Adrenal gland (tissue), 5 donors: Measurements from ENCODE around the gene AK8.

Experiments used
- POLR2A ChIP-seq, 2 donors: fragments of 450-650 bp; IDR thresholded peaks; one replicate each; pipeline ENCODE4 v1.6.1; 2017; ENCODE audit warnings: antibody characterized with exemption in 2 of 2, mild to moderate bottlenecking in 2 of 2, moderate library complexity in 1 of 2
- TF ChIP-seq, protein P1 (sequence below), 6 experiments: fragments of 450-650 bp in 4 of 6; fragments of 200-600 bp in 2 of 6; sonication (generic) in 1 of 6; IDR thresholded peaks; 1 replicate in 5 of 6; 2 replicates in 1 of 6; pipeline versions ENCODE4 v1.5.1 to v1.8.0; 2016 to 2021; ENCODE audit warnings: antibody characterized with exemption in 6 of 6, mild to moderate bottlenecking in 2 of 6, moderate library complexity in 1 of 6
- donor health status: DM: no; HTN: no; CAD: no.

- TF ChIP-seq, protein P1, sequence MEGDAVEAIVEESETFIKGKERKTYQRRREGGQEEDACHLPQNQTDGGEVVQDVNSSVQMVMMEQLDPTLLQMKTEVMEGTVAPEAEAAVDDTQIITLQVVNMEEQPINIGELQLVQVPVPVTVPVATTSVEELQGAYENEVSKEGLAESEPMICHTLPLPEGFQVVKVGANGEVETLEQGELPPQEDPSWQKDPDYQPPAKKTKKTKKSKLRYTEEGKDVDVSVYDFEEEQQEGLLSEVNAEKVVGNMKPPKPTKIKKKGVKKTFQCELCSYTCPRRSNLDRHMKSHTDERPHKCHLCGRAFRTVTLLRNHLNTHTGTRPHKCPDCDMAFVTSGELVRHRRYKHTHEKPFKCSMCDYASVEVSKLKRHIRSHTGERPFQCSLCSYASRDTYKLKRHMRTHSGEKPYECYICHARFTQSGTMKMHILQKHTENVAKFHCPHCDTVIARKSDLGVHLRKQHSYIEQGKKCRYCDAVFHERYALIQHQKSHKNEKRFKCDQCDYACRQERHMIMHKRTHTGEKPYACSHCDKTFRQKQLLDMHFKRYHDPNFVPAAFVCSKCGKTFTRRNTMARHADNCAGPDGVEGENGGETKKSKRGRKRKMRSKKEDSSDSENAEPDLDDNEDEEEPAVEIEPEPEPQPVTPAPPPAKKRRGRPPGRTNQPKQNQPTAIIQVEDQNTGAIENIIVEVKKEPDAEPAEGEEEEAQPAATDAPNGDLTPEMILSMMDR (IDR thresholded peaks at IDR 0.05) = no peak
- no peak for TF ChIP-seq POLR2A (IDR thresholded peaks at IDR 0.05)
Observed at GRCh38 chr9:132770770-132771310, 107.2 kb downstream of the AK8 start.
